HG02763 (cell line): ENCODE measurements around the gene TMSB10.

Experiments used
- ATAC-seq: cut with Tn5 transposase; IDR thresholded peaks from one replicate; pipeline ENCODE4 v1.9.1; 2021; ENCODE audit warnings: mild to moderate bottlenecking, moderate library complexity; ENCODE audit not compliant: unreplicated experiment

The TMSB10 gene

DNA sequence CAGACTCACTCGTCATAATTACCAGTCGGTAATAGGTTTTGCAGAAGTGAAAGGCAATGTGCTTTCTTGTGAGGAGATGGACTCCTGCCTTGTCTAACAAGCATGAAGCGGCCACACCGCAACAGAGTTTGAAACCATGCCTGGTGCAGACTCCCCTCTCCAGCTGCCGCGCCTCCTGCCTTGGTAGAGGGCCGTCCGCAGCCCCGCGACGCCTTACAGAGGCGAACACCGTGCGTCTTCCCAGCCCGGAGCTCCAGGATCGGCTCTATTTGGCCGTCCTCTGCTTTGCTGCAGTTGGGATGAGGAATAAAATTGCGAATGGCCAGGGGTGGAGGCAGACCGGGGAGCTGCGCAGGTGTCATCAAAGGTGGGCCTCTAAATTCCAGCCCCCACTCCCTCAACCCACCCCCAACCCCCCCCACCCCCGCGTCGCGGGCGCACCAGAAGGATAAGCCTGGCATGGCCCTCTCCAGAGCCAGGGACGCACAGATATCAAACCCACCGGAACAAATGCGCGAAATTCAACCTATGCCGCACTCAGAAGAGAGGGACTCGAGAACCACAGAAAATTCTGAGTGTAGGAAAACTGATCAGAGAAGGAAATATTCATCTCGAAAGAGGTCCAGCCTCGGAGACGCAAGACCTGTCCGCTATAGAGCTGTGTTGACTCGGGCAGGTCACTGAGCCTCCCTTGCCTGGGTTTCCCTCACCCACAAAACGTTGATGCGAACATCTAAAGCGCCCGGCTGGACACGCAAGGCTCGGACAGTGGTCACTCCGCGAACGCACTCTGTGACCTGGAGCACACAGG, 25.7 kb upstream of the TMSB10 start:
- ATAC-seq = peak; percentile 61

DNA sequence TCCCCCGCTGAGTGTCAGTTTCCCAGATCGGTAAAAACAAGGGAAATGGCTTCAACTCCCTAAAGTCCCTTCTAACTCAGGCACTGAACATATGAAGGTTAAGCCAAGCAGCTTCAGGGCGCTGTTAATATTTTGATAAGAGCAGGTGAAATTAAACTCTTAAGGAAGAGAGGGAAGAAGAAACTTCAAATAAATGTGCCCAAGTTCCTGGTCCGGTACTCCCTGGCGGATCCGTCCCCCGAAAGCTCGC, 25.1 kb upstream of the TMSB10 start:
- ATAC-seq = no peak

DNA sequence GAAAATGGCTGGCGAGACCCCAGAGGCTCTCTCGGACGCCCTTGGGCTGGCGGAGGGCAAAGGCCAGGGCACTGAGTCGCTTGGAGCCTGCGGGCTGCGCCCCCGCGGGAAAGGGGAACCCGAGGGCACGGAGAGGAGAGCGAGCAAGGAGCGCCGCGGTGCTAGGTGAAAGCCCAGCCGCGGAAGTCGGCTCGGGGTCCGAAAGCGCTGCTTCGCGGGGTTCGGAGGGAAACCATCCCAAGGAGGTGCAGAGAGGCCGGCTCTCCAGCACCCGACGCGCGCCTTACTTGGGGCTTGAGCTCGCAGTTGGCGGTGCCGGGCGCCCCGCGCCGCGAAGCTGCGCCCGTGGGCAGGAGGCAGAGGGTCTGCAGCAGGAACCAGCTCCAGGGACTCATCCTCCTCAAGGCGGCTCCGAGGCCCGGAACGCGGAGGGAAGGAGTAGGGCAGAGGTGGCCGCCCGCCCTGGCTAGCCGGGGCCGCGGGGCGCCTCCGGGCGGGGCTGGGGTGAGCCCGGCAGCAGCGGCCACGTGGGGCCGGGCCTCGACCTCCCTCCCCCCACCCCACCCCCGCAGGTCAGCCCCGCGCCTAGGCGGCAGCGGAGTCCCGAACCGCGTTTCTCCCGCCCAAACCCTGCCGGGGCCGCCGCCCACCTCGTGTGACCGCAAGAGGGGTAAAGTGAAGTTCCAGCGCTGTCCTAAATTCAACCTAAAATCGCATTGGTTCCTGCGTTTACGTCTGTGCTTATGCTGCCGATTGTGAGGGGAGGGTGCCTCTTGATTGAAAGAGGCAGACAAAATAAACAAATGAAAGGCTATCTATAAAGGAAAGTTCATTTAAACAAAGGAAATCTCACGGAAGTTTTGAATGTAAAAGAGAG, 24.6 kb upstream of the TMSB10 start, which contains the start of gene TRABD2A:
Gene TRABD2A (minus strand): TSS at position 440 of the 877 bp plus-strand sequence. CDS start 45 bp downstream, at position 395.
- no peak for ATAC-seq

- peak; percentile 63 for ATAC-seq
Observed at GRCh38 chr2:84881581-84882413, 23.7 kb upstream of the TMSB10 start.

DNA sequence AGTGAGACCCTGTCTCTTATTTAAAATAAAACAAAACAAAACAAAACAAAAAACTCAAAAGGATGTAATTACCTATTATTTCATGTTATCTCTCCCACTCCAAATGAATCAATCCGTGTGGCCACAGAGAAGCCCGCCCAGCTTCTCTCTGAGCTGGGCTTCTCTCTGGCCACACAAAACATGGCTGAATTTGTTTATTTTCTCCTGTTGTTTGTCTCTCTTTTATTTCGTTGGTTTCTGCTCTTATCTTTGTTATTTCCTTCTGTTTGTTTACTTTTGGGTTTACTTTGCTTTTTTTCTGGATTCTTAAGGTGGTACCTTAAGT, 23.1 kb upstream of the TMSB10 start:
- no peak for ATAC-seq

- no peak for ATAC-seq
Observed at GRCh38 chr2:84882775-84883550, 22.5 kb upstream of the TMSB10 start.

GRCh38 chr2:84884449-84884848, 21.0 kb upstream of the TMSB10 start:
- no peak for ATAC-seq

GRCh38 chr2:84885111-84885510, 20.3 kb upstream of the TMSB10 start:
- ATAC-seq = no peak

DNA sequence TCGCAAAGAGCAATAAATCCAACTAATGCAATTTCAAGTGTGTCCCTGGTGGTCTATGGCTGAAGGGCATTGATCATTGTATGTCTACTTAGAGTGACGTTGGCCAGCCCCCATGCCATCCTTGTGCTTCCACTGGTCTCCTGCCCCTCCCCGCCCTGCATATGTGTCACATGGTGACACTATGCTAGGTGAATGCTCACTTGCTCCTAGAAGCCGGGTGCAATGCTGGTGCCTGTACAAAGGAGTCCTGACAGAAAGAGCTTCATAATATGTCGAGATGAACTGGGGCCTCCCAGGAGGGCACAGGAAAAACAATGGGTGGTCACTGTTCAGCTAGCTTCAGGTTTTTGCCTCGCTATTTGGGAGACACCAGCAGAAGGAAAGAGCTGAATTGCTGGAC, 18.7 kb upstream of the TMSB10 start:
- ATAC-seq = no peak

- peak; percentile 95 for ATAC-seq
Observed at GRCh38 chr2:84888401-84889276, 16.8 kb upstream of the TMSB10 start.

DNA sequence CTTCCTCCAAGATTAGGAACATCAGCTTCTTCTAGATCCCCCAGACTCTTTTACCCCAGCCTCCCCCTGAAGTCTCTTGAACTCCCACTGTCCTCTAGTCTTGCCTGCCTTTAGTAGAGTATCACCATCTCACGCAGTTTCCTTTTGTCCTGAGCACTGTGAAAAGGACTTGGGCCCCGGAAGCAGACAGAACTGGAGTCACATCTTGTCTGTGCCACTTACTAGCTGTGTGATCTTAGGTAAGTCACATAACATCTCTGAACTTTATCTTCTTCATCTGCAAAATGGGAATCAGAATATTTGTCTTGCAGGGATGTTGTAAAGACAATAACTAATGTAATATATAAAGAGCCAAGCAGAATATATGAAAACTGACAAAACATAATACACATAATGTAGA, 16.1 kb upstream of the TMSB10 start:
- ATAC-seq = no peak

GRCh38 chr2:84891355-84892010, 14.0 kb upstream of the TMSB10 start:
- no peak for ATAC-seq

DNA sequence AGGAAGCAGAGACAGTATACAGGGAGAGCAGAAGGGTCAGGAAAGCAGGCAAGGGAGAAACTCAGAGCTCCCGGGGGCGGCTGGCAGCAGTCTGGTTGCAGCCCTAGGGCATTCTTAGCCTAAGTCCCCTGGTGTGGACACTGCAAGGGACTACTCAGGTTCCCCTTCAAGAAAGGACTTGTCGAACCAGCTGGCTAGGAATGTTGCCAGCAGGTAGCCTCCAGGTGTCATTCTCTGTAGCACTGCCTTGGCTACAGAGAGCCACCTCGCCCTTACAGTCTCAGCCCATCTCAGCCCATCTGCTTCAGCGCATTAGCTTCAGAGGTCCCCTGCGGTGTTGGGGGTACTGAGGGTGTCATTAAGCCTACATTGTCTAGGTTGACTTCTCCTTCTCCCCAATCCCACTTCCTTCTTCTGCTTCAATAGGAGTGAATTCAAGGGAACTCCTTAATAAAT, 11.3 kb upstream of the TMSB10 start:
- no peak for ATAC-seq

GRCh38 chr2:84894758-84895520, 10.5 kb upstream of the TMSB10 start:
- ATAC-seq = no peak

DNA sequence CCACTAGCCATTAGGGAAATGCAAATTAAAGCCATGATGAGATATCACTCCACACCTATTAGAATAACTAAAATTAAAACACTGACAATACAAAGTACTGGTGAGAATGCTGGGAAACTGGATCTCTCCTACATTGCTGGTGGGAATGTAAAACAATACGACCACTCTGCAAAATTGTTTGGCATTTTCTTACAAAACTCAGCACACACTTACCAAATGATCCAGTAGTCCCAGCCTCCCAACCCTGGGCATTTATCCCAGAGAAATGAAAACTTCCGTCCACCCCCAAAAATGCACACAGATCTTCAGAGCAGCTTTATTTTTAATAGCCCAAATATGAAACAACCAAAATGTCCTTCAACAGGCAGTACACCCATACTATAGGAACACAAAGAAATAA, 8.9 kb upstream of the TMSB10 start:
- ATAC-seq = no peak

DNA sequence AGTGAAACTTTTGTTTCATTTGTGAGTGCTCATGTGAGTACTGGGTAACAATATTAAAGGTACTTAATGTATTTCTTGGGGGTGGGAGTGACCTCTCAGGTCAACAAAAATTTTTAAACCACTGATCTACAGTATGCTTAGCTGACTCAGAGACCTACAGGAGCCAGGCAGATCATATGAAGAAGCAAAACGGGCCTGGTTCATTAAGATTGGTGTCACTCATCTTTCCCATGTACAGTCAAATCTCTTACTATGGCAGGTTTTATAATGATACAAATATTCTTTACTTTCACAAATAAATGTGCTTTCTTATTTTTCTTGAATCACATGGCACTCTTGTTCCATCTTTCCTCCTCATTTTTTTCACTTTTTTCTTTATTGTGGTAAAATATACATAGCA, 7.7 kb upstream of the TMSB10 start:
- ATAC-seq = no peak

- no peak for ATAC-seq
Observed at GRCh38 chr2:84899304-84900204, 5.9 kb upstream of the TMSB10 start.
